Ramos (cell line): Measurements from ENCODE around the gene GAST.
"Not testable (repeated sequence)": the region's sequence is repeated elsewhere in the genome, so short reads cannot be mapped to it uniquely, and the experiment has no call there.

Experiments used
- in situ Hi-C: fragments of 300-500 bp; cut with MboI; formaldehyde crosslinking; loops from one replicate; pipeline ENCODE4 v1.14.3; 2022; ENCODE audit warnings: low sequenced_read_pairs; ENCODE audit not compliant: unreplicated experiment

GAST gene

DNA sequence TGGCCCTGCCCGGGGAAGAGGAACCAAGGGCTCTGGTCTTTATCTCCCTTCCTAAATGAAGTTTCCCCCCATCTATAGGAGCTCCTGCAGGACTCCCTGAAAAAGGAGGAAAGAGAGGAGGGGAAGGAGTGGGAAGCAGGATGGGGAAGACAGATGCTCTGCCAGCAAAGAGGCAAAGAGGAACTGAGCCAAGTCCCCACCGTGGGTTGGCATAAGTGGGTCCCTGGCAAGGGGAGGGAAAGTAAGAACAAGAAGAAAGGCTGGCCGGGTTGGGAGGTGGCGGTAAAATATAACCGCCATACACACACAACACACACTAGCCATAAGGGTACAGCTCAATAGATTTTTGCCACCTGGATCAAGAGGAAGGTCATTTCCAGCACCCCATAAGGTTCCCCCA, 29.5 kb upstream of the GAST start:
- in situ Hi-C loops = no loop called here

DNA sequence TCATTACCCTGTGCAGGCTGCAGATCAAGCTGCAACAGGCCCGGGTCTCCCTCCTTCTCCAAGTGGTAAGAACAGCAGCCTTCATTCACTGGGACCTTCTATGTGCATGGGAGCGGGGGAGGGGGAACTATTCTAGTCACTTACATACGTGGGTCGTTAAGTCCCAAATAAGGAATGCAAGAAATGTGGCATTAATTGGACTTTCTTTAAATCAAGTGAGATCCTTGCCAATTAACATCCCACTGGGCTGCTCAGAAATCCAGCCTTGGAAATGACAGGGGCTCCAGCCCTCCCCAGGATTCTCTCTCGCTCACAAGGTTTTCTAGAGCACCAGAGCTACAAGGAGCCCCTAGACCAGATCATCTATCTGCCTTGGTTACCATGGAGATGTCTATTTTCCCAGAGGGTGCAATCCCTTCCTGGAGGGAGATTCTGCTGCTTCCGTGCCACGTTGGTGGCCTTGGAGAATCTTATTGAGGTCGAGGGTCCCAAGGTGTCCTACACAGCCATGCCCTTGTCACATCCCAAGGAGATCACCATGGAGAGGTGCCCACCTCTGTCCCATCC, 28.6 kb upstream of the GAST start:
- in situ Hi-C loops = no loop called here

- in situ Hi-C loops = no loop called here
Observed at GRCh38 chr17:41684035-41684434, 28.1 kb upstream of the GAST start.

DNA sequence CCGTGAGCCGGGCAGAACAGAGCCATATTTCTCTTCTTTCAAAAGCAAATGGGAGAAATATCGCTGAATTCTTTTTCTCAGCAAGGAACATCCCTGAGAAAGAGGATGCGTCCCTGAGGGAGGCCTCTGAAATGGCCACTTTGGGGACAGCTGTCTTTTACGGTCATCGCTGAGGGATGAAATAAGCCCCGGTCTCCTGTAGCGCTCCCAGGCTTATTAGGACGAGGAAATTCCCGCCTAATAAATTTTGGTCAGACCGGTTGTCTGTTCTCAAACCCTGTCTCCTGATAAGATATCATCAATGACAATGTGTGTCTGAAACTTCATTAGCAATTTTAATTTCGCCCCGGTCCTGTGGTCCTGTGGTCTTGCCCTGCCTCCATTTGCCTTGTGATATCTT, 26.4 kb upstream of the GAST start:
- in situ Hi-C loops = not testable (repeated sequence)

- in situ Hi-C loops = no loop called here
Observed at GRCh38 chr17:41686281-41686680, 25.9 kb upstream of the GAST start.

DNA sequence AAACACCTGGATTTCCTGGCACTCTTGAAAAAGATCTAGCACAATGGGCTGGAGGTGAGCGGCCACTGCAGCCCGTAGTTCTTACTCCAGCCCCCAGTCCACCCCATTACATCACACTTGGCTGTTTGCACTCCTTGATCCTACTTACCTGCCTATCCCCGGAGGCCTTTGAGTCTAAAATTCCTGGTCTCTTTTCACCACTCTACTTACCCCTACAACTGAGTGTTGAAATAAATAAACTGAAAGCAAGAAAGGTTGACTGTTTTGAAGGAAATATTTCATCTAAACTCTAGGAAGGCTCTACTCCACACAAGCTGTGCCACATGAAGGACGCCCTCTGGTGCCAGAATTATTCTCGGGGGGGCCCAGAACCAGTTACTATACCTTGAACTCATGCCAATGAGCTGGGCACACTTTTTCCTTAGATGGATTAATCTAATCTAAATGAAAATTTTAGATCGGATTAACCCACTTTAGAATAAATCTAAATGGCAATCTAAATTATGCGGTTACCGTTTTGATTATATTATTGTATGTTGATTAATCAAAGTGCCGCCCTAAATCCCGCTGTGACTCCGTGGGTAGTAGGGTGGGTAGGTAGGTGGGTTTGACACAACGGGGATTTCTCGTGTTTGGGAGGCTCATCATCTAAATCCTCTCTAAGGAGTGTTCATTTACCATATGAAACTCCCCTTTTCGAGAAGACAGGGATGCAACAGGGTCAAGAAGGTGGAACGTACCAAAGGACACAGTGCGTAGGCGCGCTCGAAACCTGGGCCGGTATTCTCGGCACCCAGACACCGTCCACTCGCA, 24.1 kb upstream of the GAST start:
- in situ Hi-C loops = no loop called here

DNA sequence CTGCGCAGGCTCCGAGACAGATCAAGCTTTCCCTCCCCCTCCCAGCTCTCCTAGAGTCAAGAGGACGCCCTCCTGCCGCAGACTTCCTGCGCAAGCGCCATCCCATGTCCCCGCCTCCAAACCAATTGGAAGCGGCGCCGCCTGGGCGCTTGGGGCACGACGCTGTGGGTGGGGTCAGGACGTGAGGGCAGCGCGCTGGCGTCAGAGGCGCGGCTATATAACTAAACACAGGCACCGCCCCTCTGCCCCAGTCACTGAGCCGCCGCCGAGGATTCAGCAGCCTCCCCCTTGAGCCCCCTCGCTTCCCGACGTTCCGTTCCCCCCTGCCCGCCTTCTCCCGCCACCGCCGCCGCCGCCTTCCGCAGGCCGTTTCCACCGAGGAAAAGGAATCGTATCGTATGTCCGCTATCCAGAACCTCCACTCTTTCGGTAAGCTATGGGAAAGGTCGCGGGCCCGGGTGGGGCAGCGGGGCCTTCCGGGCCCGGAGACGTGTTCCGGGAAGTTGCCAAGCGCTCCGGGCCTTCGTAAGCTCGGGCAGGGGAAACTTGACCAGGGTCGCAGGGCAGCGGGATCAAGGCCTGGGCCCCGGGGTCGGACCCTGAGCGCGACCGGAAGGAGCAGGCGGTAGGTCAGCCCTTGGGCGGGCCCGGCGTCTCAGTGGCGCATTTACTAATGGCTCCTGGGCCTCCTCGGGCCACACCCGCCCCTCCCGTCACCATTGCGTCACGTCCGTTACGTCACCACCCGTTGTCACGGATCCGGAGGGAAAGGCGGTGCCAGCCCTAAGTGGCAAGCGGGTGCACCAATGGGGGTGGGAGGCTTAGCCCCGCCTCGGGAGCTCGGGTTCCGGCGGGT, 23.3 kb upstream of the GAST start, which contains the start of gene EIF1:
EIF1 (plus strand) TSS at position 245 of the 856 bp plus-strand sequence; CDS start at position 399, 154 bp downstream.
- in situ Hi-C loops = no loop called here

- in situ Hi-C loops = no loop called here
Observed at GRCh38 chr17:41689497-41690299, 22.4 kb upstream of the GAST start.

DNA sequence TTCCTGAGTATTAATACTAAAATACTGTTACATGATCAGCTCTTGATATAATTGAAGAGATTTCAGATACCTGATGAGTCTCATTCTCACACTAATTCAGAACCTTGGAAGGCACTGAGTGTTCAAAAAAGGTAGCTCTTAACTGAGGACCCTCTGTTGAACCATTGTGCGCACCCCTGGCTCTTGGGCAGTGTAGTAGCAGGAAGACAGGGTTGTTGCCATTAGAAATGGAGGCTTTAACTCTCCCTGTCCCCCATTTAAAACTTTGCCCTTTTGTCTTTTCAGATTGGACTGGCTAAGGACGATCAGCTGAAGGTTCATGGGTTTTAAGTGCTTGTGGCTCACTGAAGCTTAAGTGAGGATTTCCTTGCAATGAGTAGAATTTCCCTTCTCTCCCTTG, 21.6 kb upstream of the GAST start:
- in situ Hi-C loops = no loop called here

- in situ Hi-C loops = no loop called here
Observed at GRCh38 chr17:41691031-41691777, 20.9 kb upstream of the GAST start.

DNA sequence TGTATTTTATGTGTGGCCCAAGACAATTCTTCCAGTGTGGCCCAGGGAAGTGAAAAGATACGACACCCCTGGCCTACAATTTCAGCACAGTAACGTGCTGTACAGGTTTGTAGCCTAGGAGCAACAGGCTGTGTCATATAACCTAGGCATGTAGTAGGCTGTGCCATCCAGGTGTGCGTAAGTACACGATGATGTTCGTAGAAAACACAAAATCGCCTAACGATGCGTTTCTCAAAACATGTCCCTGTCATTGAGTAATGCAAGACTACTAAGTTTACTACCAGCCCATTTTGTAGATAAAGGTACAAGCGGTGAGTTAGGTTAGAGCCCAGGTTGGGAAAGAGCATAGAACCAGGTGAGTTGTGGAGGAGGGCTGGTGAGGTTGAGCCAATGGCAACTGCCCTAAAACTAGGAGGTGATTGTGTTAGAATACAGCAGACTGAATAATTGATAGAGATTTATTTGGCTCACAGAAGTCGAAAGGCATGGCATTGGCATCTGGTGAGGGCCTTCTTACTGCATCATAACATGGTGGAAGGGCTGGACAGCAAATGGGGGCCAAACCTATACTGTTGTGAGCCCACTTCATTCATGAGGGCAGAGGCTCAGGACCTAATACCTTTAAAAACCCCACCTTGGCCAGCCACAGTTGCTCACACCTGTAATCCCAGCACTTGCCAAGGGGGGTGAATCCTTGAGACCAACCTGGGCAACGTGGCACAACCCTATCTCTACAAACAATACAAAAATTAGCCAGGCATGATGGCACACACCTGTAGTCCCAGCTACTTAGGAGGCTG, 19.2 kb upstream of the GAST start:
- in situ Hi-C loops = no loop called here

DNA sequence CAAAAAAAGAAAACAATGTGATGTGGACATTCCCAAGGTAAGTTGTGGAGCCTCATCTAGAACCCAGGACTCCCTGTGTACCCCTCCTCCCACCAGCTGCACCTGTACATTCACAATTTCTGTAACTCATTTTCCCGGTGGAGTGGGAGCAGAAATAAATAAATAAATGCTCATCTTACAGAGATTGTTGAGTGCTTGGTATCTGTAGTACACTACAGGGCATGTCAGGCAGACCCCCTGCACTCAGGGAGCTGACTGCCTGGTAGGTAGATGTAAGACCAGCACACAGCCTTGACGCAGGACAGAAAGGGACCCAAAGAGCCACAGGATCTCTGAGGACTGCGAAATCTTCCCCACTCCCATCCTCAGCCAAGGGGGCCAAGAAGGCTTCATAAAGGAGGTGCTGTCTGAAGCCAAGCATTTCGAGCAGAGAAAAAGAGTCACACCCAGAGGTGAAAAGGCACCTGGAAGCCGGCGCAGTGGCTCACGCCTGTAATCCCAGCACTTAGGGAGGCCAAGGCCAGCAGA, 16.9 kb upstream of the GAST start:
- in situ Hi-C loops = no loop called here

DNA sequence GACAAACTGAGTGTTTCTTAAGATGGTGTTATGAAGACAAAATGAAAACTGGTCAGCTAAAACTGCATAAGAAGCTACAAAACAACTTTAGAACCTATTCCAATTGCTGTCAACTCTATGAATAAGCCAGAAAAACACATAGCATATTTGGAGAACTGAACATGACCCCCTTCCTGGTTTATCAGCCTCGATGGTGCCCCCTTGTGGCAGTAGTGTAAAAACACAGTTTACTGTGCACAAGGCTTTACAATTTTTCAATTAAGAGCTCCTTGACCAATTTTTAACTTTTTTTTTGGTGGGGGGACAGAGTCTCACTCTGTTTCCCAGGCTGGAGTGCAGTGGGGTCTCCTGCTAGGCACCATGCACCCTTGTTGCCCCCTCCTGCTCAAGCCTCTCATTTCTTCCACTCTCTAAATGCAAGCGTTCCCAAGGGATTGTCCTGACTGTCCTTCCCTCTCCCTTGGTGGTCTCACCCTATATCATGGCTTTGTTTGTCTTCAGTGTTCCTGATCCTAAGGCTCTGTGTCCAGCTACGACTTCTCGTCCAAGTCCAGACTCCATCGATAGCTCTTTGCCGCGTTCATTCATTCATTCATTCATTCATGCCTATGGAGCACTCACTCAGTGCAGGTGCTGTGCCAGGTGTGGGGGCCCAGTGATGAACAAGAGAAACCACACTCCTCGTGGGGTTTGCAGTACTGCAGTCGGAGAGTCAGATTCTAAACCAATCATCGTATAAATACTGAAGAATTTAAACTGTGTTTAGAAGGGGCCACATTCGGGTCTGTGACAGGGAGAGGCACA, 16.0 kb upstream of the GAST start:
- in situ Hi-C loops = no loop called here

- in situ Hi-C loops = no loop called here
Observed at GRCh38 chr17:41697122-41697962, 14.8 kb upstream of the GAST start.

DNA sequence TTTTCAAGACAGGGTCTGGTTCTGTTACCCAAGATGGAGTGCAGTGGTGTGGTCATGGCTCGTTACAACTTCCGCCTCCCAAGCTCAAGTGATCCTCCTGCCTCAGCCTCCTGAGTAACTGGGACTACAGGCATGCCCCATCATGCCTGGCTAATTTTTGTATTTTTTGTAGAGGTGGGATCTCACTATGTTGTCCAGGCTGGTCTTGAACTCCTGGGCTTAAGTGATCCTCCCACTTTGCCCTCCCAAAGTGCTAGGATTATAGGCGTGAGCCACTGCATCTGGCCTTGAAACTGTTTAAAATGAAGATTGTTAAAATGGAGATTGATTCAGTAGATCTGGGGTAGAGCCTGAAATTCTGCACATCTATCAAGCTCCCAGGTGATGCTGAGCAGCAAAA, 11.3 kb upstream of the GAST start:
- in situ Hi-C loops = not testable (repeated sequence)

DNA sequence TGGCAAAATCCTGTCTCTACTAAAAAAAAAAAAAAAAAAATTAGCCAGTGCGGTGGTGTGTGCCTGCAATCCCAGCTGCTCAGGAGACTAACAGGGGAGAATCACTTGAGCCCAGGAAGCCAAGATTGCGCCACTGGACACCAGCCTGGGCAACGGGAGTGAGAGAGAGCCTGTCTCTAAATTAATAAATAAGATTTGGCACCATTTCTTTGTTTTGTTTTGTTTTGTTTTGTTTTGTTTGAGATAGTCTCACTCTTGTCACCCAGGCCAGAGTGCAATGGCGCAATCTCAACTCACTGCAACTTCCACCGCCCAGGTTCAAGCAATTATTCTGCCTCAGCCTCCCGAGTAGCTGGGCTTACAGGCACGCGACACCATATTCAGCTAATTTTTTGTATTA, 9.4 kb upstream of the GAST start:
- in situ Hi-C loops = no loop called here
